GM18909 (cell line): ENCODE data around the gene SLC19A3.
"Not testable (repeated sequence)": the region's sequence is repeated elsewhere in the genome, so short reads cannot be mapped to it uniquely, and the experiment has no call there.

Experiments used
- ATAC-seq: cut with Tn5 transposase; IDR thresholded peaks from one replicate; pipeline ENCODE4 v1.9.1; 2021; ENCODE audit warnings: mild to moderate bottlenecking; ENCODE audit not compliant: unreplicated experiment, poor library complexity

Gene SLC19A3

GRCh38 chr2:227706859-227707258 is 11.0 kb downstream of the SLC19A3 start:
- ATAC-seq, result no peak

GRCh38 chr2:227703961-227704360 is 13.9 kb downstream of the SLC19A3 start:
- ATAC-seq, result no peak

DNA sequence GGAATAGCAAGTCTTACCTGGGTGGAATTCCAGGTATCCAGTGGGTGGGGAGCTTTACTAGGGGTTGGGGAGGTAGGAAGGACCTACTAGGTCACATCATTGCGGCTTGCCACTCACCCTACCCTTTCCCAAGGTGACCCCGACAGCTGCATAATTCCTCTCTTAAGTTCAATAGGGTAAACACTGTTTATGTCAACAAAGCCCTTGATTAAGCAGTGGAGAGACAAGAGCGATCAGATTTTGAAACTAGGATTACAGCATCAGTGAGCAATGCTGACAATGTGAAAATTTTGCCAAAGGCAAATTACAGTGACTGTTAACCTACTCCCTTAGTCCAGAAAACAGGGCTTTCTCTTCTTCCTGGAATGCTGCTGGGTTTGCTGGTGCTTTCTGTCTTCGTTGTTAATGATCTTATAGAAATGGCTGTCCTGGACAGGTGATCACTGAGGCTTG is 14.5 kb downstream of the SLC19A3 start:
- ATAC-seq, result no peak

DNA sequence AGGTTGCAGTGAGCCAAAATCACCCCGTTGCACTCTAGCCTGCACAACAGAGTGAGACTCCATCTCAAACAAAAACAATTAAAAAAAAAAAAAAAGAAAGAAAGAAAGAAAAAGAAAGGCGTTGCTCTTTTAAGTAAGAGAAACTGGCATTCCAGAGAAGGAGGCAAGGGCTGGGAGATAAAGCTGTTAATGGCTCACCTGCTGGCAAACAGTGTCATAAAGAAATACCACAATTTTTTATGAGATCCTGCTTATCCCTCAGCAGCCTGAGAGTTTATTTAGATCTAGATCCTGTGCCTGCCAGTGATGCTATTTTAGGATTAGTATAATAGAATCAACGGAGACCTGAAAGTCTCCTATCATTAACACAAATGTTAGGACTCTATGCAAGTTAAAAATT is 16.3 kb downstream of the SLC19A3 start:
- ATAC-seq, result no peak

- ATAC-seq, result no peak
Measured at GRCh38 chr2:227696990-227697679, 20.7 kb downstream of the SLC19A3 start.

GRCh38 chr2:227687189-227687588 is 30.6 kb downstream of the SLC19A3 start:
- no peak for ATAC-seq

DNA sequence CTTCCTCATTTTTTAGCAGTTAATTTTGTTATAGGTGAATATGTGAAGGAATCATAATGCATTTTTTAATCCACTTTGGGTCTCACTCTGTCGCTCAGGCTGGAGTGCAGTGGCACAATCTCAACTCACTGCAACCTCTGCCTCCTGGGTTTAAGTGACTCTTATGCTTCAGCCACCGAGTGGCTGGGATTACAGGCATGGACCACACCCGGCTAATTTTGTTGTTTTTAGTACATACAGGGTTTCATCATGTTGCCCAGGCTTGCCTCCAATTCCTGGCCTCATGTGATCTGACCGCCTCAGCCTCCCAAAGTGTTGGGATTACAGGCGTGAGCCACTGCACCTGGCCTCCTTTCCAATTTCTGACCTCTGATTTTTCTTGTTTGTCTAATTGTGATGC is 33.6 kb downstream of the SLC19A3 start:
- no peak for ATAC-seq

- ATAC-seq, result no peak
Measured at GRCh38 chr2:227677928-227678327, 39.9 kb downstream of the SLC19A3 start.

DNA sequence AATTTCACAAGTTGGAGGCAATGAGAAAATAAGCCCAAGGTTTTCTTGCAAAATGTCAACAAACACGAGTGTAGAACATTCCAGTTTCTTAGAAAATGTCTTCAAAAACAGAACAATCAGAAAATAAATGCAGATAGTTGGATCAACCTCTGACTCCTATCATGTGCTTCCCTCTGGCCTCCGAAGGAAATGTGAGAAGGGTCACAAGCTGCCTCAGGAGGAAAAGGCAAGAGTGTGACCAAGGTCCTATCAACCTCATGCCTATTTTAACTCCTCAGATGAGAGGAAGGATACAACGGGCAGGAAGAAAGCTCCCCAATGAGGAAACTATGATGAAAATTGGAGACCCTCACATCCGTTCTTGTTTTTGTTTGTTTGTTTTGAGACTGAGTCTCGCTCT is 43.3 kb downstream of the SLC19A3 start:
- no peak for ATAC-seq

DNA sequence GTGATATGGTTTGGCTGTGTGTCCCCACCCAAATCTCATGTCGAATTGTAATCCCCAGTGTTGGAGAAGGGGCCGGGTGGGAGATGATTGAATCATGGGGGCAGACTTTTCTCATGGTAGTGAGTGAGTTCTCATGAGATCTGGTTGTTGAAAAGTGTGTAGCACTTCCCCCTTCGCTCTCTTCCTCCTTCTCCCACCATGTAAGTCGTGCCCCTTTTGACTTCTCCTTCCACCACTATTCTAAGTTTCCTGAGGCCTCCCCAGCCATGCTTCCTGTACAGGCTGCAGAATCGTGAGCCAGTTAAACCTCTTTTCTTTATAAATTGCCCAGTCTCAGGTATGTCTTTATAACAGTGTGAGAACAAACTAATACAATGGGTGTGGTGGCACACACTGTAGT is 44.2 kb downstream of the SLC19A3 start:
- ATAC-seq, result not testable (repeated sequence)

GRCh38 chr2:227671170-227671905 is 46.5 kb downstream of the SLC19A3 start:
- ATAC-seq, result no peak

DNA sequence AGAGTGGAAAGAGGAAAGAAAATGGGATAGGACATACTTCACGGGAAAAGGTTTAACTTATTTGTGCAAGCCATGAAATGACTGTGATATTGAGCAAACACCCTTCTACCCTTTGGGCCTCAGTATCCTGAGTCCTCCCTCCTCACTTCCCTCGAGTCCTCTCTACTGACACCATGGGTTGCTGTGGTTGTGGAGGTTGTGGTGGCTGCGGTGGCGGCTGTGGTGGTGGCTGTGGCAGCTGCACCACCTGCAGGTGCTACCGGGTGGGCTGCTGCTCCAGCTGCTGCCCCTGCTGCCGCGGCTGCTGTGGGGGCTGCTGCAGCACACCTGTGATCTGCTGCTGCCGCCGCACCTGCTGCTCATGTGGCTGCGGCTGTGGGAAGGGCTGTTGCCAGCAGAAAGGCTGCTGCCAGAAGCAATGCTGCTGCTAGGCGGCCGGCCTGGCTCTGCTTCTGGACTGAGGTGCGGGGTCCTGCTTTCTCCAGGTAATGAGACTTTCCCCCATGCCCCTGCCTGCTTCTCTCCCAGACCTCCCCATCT is 51.1 kb downstream of the SLC19A3 start, which contains the start of gene SCYGR5:
Gene SCYGR5 (plus strand): TSS at position 174 of the 540 bp plus-strand sequence. CDS start 0 bp downstream, at position 174.
- ATAC-seq, result not testable (repeated sequence)

DNA sequence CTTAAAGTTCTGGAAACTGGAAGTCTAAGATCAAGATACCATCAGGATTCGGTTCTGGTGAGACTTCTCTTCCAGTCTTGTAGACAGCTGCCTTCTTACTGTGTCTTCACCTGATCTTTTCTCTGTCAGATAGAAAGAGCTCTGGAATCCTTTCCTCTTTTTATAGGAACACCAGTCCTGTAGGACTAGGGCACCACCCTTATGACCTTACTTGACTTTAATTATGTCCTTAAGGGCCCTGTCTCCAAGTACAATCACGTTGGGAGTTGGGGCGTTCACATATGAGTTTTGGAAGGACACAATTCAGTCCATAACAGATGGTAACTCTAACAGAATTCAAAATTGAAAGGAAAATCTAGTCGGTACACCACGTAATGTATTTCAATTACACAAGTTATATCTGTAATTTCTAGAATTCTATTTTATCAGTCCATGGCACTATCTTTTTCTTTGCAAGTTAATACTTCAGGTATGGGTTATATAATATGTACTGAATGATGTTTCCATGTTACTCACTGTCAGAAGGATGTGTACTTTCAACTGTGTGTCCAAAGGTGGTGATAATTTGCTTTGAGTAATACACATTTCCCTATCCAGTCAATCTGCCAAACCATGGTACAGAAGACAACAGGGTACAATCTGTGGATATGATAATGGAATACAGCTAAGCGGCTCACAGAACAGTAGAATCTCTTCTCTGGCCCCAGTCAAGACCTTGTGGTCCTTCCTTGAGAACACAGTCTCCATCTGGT is 52.5 kb downstream of the SLC19A3 start:
- ATAC-seq, result no peak

GRCh38 chr2:227661827-227662226 is 56.0 kb downstream of the SLC19A3 start:
- ATAC-seq, result no peak

DNA sequence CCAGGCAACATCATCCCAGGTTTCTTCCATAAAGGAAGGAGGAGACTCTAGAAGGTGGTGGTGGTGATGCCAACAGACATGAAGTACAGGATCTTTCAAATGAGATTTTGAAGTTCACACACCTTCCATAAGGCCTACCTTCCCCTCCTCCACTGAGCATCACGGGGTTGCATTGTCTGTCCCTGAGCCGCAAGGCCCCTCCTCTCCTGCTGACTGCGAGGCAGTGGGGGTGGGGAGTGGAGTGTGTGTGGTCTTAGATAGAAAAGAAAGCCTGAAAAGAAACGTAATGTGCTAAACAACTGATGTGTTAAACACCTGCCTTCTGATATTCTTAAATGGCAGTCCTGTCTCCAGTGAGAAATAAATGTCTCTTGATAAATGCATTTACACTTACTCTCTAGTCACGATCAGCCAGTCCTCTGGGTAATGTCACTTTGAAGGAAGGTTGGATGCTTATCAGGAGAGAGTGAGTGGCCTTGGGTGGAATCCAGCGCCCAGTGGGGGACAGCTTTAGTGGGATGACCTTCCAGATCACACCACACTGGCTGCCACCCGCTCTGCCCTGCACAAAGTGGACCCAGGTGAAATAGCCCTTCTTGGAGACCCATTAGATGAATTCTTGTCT is 56.7 kb downstream of the SLC19A3 start:
- ATAC-seq, result no peak

- ATAC-seq, result no peak
Measured at GRCh38 chr2:227657199-227657845, 60.5 kb downstream of the SLC19A3 start.

DNA sequence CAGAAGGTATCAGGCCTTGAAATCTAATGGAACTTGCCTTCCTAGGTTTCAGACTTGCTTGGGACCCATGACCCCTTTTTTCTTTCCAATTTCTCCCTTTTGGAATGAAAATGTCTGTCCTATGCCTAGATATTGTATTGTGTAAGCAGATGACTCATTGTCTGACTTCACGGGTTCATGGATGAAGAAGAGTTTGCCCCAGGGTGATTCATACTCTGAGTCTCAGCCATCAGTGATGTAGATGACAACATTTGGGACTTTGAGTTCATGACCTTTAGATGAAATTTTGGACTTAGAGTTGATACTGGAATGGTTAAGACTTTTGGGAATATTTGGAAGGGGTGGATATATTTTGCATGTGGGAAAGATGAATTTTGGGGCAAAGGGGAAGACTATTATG is 62.4 kb downstream of the SLC19A3 start:
- ATAC-seq, result no peak

- no peak for ATAC-seq
Measured at GRCh38 chr2:227654426-227654825, 63.4 kb downstream of the SLC19A3 start.

DNA sequence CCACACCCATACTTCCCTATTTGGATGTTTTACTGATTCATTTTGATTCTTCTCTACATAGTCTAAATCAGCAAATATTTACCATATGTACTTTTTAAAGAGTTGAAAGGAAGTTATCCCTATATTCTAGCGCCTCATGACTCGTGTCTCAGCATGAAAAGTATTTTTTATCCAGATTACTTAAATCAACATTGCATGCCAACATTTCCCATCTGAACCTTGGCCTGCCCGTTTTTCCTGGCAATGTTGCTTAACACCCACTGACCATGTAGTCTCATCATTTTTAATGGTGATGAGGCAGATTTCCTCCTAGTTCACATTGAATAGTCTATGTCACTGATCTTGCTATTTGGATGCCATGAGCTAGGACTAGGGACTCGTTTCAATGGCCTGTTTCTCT is 64.4 kb downstream of the SLC19A3 start:
- ATAC-seq, result no peak
